Subcutaneous abdominal adipose tissue (tissue), 5 donors: Measurements from ENCODE around the gene POU2F3.

ENCODE experiments used
- H3K27ac ChIP-seq: one replicate; pipeline ENCODE4 v1.7.0; 2013; ENCODE audit warnings: low read depth, mild to moderate bottlenecking, inconsistent platforms, low read length, moderate library complexity
- H3K27me3 ChIP-seq, 5 donors: one replicate each; pipeline ENCODE4 v1.7.0; 2013; ENCODE audit warnings: low read length in 5 of 5, inconsistent platforms in 1 of 5; ENCODE audit not compliant: control insufficient read depth in 5 of 5, insufficient read depth in 4 of 5
- H3K36me3 ChIP-seq, 5 donors: one replicate each; pipeline ENCODE4 v1.7.0; 2013; ENCODE audit warnings: low read length in 5 of 5; ENCODE audit not compliant: control insufficient read depth in 5 of 5, insufficient read depth in 5 of 5
- H3K4me1 ChIP-seq, 5 donors: one replicate each; pipeline ENCODE4 v1.7.0; 2013; ENCODE audit warnings: low read length in 5 of 5, mild to moderate bottlenecking in 3 of 5, moderate library complexity in 1 of 5; ENCODE audit not compliant: control insufficient read depth in 5 of 5, insufficient read depth in 5 of 5
- H3K4me3 ChIP-seq, 5 donors: one replicate each; pipeline ENCODE4 v1.7.0; 2013; ENCODE audit warnings: low read length in 5 of 5, low read depth in 1 of 5
- H3K9ac ChIP-seq, 5 donors: one replicate each; pipeline ENCODE4 v1.7.0; 2013; ENCODE audit warnings: low read length in 5 of 5, mild to moderate bottlenecking in 4 of 5, moderate library complexity in 3 of 5
- H3K9me3 ChIP-seq, 5 donors: one replicate each; pipeline ENCODE4 v1.7.0; 2013; ENCODE audit warnings: low read length in 5 of 5; ENCODE audit not compliant: control insufficient read depth in 5 of 5
- donor health status: healthy.
- donor health status: healthy.
- donor health status: healthy.
- donor health status: healthy.
- donor health status: healthy.

Gene POU2F3

DNA sequence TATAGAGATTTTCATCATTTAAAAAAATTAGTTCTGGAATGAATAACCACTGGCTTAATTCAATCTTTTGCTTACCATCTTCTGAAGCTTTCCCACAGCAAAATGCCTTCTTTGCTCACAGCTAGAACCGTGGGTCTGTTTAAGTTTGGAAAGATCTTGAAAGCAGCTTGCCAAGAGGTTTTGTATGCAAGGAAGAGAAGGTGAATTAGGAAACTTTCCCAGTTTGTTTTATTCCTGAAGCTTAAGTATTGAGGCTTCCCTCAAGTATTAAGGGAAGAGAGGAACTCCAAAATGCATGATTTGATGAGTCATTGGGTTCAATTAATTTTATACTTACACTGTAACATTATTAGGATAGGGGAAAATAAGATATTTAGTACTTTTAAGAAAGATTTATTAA, 94.4 kb downstream of the POU2F3 start:
- Histone ChIP-seq H3K36me3 (peaks cover 0 to 11% (median 8%) of the 10 kb centered on the region in 5 donors), H3K4me1 (peaks cover 0 to 43% (median 34%) of the 10 kb centered on the region in 5 donors), H3K27ac (no peak overlapping the region), H3K27me3 (no peaks in the 10 kb centered on the region), H3K9ac (no peak overlapping the region), H3K9me3 (no peaks in the 10 kb centered on the region), H3K4me3 (no peak overlapping the region)

DNA sequence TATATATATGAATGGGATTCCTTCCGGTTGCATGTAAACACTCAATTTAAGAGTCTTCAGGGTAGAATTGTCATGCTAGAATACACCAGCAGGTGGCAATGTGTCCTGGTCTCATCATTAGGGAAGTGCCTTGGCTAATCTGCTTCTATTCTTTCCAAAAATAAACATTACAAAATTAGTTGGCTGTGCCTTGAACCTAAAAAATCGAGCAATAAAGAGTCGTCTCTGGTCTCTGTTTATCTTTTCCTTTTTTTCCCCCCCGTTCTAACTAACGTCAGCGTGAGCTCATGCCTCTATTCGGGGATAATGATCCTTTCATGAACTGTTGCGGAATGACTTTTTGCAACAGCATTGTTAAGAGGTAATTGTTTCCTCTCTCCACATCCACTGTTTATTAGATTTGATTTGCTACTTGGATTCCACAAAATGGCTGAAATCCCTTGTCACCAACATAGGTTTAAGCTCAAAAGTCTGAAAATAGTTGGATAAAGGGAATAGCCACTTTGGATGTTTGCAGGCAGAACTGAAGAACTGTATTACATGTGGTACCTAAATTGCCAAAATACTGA, 95.0 kb downstream of the POU2F3 start:
- Histone ChIP-seq H3K4me1 (peaks cover 1 to 49% (median 40%) of the 10 kb centered on the region in 5 donors), H3K9ac (peak overlapping the region; percentile 12 to 94 (median 85)), H3K27me3 (no peaks in the 10 kb centered on the region)

DNA sequence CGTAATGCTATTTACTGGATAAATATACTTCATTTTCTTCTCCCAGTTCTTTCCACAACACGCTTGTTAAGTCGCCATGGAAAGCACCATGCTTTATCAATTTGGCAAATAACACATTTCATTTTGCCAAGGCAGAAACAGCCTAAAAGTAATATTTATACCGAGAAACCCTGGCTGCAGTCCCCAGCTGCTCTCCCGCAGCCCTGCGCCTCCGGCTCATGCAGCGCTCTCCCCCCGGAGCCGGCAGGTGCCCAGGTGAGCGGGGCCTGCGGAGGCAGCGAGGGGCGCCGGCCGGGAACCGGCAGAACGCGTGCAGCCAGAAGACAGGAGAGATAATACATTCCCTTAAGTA, 95.6 kb downstream of the POU2F3 start:
- Histone ChIP-seq H3K27ac (peak overlapping the region; percentile 94), H3K36me3 (peaks cover 0 to 4% (median 1%) of the 10 kb centered on the region in 5 donors), H3K4me1 (peaks cover 2 to 55% (median 46%) of the 10 kb centered on the region in 5 donors), H3K9me3 (no peaks in the 10 kb centered on the region), H3K27me3 (no peaks in the 10 kb centered on the region), H3K4me3 (peak overlapping the region; percentile 76 to 96 (median 80)), H3K9ac (peak overlapping the region; percentile 12 to 94 (median 85))

More for the DNA sequence above, 95.0 kb downstream of the POU2F3 start:
- Histone ChIP-seq H3K36me3 (peaks cover 0 to 8% (median 7%) of the 10 kb centered on the region in 5 donors), H3K9me3 (no peaks in the 10 kb centered on the region), H3K4me3 (peak overlapping the region; percentile 76 to 96 (median 80)), H3K27ac (peak overlapping the region; percentile 94)

DNA sequence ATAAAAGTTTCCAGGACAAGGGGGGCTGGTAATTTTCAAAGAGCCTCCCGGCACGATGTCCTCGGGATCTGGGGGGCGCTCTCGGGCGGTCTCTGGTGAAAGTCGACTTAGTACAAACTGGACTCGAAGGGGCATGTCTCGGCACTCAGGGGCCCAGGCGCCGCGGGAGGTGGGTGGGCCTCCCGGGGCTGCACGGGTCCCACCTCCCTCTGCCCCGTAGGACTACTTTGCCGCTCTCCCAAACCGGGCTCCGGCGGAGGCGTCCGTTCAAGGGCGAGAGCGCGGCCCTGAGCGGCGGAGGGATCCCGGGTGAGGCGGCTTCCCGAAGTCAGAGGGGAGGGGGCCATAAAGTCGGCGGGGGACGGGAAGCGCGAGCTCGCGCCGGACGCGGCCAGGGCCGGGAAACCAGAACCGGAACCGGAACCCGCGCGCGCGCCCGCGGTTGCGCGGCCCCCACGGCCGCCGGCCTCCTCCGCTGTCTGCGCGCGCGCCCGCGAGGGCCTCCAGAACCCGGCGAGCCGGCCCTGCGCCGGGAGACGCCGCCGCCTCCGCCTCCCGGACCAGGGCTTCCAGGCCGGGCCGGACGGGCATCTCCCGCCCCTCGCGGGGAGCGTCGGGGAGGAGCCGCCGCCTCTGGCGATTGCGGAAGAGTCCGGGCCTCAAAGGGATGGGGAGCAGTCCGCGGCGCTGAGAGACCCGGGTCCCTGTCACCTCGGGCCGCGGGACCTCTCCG, 96.1 kb downstream of the POU2F3 start, which contains the start of gene ARHGEF12:
Gene ARHGEF12, plus strand, starts transcription at position 506 of the 733 bp plus-strand sequence. CDS start 831 bp downstream, outside the sequence.
- Histone ChIP-seq H3K9ac (peak within 1 kb of the TSS; percentile 30 to 98 (median 94)), H3K9me3 (no peaks in the 10 kb centered on the region), H3K4me3 (peak within 1 kb of the TSS; percentile 80 to 98 (median 91)), H3K4me1 (peaks cover 2 to 58% (median 51%) of the 10 kb centered on the region in 5 donors), H3K36me3 (no peaks in the 10 kb centered on the region), H3K27me3 (no peaks in the 10 kb centered on the region), H3K27ac (peak within 1 kb of the TSS; percentile 94)

DNA sequence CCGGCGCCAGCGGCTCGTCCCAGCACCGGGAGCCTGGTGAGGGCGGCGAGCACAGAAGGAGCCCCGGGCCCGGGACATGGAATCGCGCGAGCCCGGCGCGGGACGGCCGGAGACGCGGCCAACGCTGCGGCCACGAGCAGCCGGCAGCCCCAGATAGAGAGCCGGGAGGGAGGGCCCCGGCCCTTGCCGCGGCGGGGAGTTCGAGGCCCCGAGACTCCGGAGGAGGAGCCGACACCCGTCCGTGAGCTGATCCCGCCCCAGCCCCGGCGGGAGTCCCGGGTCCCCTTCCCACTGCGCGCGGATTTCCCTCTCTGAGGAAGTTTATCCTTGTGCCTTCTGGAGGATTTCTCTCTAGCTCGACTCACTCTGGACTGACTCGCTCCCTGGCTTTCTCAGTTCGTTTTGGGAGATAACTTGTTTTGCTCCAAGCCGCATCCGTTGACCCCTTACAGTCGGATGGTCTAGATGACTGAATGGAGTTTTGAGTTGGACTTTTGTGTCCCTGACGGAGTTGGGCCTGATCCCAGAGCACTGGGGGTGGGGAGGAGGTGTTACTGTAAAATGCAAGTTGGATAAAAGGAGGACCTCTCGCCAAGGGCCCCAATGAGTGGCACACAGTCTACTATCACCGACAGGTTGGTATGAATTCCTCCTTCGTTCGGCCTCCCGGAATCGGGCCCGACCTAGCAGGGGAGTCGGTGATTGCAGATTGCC, 96.9 kb downstream of the POU2F3 start:
- Histone ChIP-seq H3K27ac (peak overlapping the region; percentile 82), H3K9me3 (no peaks in the 10 kb centered on the region), H3K9ac (peak overlapping the region; percentile 30 to 98 (median 94)), H3K4me3 (peak overlapping the region; percentile 80 to 98 (median 91)), H3K27me3 (no peaks in the 10 kb centered on the region), H3K36me3 (no peaks in the 10 kb centered on the region), H3K4me1 (peaks cover 2 to 56% (median 50%) of the 10 kb centered on the region in 5 donors)

DNA sequence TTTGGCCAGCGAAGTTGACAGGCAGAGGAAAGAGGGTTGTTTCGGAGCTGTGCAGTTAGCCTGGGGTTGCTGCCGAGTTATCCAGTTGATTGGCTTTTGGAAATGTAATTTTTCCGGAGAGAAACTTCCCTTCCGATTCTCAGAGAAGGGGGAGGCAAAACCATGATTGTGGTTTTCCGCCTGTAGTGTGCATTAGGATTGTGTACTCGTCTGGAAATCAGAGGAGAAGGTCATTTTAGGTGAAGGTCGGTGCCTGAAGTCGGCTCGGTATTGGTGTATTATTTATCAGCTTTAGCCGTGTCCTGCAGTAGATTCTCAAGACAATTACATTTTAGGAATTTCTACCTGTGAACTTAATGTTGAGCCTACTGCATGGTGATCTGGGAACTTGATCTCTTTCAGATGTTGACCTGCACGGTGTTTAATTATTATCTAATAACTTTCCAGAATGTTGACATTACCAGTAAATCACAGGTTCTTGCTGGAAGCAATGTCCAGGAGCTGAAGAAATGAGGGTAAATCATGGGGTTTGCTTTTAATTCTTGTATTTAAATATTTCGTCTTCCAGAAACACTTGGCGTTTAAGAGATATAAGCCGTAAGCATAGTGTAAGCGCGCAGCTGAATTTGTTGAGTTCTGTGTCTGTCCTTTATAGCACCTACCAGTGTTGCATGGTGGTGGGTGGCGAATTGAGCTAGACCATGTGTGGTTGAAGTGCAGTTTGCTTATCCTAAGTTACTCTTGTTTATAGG, 97.6 kb downstream of the POU2F3 start:
- H3K4me3 ChIP-seq: peak overlapping the region; percentile 80 to 98 (median 91)
- no peaks in the 10 kb centered on the region for H3K9me3 ChIP-seq
- peak overlapping the region; percentile 82 for H3K27ac ChIP-seq
- peak overlapping the region; percentile 30 to 98 (median 94) for H3K9ac ChIP-seq
- H3K27me3 ChIP-seq: no peaks in the 10 kb centered on the region
- H3K4me1 ChIP-seq: peaks cover 2 to 60% (median 49%) of the 10 kb centered on the region in 5 donors
- no peaks in the 10 kb centered on the region for H3K36me3 ChIP-seq

DNA sequence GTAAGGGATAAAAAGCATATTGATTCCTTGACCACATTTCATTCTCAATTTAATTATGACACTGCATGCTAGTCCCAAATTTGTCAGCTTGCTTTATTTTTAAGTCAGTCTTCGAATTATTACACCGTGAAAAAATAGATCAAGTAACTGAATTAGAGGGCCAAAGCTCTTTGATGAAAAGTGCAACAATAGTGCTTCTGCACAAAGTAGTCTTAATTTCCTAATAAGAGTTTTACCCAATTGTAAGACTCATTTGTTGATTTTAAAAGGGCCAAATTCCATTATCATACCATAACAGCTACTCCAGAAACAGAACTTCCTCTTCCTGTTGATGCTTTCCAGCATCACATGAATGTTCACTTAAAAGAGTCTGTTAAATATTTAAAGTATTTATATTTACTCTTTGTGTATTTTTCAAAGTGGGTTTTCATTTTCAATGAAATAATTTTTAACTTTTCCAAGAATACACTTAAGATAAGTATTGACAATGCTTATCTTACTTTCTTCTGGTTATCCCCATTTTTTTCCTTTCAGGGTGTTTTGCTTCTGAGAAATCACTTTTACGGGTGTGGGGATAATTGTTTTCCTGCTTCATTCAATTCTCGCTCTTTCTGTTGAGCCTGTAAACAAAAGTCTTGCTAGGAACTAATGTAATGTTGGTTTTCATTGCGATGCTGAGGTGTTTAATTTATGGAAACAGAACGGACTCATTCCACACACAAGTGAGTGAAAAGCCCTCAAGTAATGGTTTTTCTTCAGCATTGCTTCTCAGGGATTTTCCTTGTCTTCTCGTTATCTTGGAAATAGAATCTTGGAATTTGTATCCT, 98.4 kb downstream of the POU2F3 start:
- Histone ChIP-seq H3K27me3 (no peaks in the 10 kb centered on the region), H3K9ac (peak overlapping the region in 4 of 5 donors; percentile 73 to 98 (median 90)), H3K27ac (peak overlapping the region; percentile 82), H3K4me3 (peak overlapping the region; percentile 80 to 98 (median 91)), H3K4me1 (peaks cover 2 to 64% (median 52%) of the 10 kb centered on the region in 5 donors), H3K36me3 (no peaks in the 10 kb centered on the region), H3K9me3 (no peaks in the 10 kb centered on the region)

DNA sequence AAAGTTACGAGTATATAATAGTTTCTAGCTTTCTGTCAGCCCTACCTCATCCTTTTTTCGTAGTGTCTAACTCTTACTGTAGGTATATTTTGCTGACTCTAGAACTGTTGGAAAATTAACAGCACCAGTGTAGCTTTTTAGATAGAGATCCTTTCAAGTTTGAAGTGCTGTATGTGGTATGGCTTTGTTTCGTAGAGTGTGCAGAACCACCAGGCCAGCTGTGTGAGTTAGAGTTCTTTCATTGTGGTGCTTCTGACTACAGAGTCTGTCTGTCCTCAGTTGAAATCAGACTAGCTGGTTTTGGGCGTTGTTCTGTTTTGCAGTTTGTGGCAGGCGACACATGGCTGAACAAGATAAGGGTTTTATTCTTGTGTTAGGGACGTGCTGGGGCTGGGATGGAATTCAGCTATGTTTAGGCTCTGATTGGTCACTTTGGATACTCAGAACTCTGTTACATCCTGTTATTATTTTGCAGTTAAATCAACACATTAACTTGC, 99.5 kb downstream of the POU2F3 start:
- Histone ChIP-seq H3K36me3 (no peaks in the 10 kb centered on the region), H3K9me3 (no peaks in the 10 kb centered on the region), H3K4me3 (peak overlapping the region; percentile 10 to 96 (median 59)), H3K27me3 (no peaks in the 10 kb centered on the region), H3K27ac (peak overlapping the region; percentile 49), H3K4me1 (peaks cover 5 to 73% (median 62%) of the 10 kb centered on the region in 5 donors), H3K9ac (peak overlapping the region; percentile 23 to 73 (median 43))

DNA sequence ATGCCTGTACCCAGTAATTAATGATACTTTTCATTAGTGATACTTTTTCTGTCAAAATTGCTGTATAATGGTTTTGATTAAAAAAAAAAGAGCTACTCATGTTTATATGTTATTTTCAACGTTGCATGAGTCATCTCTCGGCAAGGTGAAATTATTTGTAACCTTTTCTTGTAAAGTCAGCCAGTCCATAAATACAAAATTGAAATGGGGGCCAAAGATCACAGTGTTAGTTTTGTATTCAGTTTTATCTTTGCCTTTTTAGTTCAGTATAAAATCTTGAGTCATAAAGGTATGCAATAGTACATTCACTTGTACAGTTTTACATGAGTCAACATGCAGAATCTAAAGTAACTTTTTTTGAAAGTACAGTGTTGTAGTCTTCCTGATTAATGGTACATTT, 100.6 kb downstream of the POU2F3 start:
- H3K9ac ChIP-seq: no peak overlapping the region
- peaks cover 5 to 75% (median 64%) of the 10 kb centered on the region in 5 donors for H3K4me1 ChIP-seq

More for the DNA sequence above, 100.6 kb downstream of the POU2F3 start:
- H3K27me3 ChIP-seq: no peaks in the 10 kb centered on the region
- peak overlapping the region; percentile 49 for H3K27ac ChIP-seq
- H3K36me3 ChIP-seq: no peaks in the 10 kb centered on the region
- no peak overlapping the region for H3K4me3 ChIP-seq
- no peaks in the 10 kb centered on the region for H3K9me3 ChIP-seq
